Caco-2 (cell line): ENCODE results near the gene SLC1A3. TPM values are rescaled to one million over a fixed set of nuclear protein-coding genes. Genes with fewer than 3 reads are reported as not detected.

ENCODE experiments used
- BruUV-seq: library from RNA; stranded (reverse); fragments of 400-500 nt; replicated peaks from 2 replicates; lab custom pipeline; 2021; lab: Mats Ljungman, UMichigan
- CTCF ChIA-PET: fragments of 300-600 bp; sonication (Branson Sonifier 250); formaldehyde crosslinking; loops from one replicate; lab custom pipeline; 2022; ENCODE audit warnings: antibody characterized with exemption; lab: Charles Lee
- POLR2A ChIA-PET: fragments of 300-600 bp; sonication (Branson Sonifier 250); formaldehyde crosslinking; loops from one replicate; lab custom pipeline; 2022; ENCODE audit warnings: antibody characterized with exemption; lab: Charles Lee
- DNase-seq, 2 experiments: peaks; one replicate each; pipeline versions ENCODE4 v3.0.0 to v3.0.0-alpha.2; 2020 to 2022
- H3K27me3 ChIP-seq: replicated peaks from 2 replicates; pipeline ENCODE4 v1.6.0; 2011; ENCODE audit warnings: low read length; ENCODE audit not compliant: control insufficient read depth, insufficient read depth
- H3K36me3 ChIP-seq: 2 replicates; pipeline ENCODE4 v1.5.1; 2011; ENCODE audit warnings: low read length; ENCODE audit not compliant: control insufficient read depth, insufficient read depth
- H3K4me1 ChIP-seq: fragments of 250-450 bp; sonication (Bioruptor Pico); 2 replicates; pipeline ENCODE4 v1.5.1; 2020; ENCODE audit warnings: mild to moderate bottlenecking
- H3K4me3 ChIP-seq: 2 replicates; pipeline ENCODE4 v1.5.1; 2011; ENCODE audit warnings: low read depth, mild to moderate bottlenecking, control low read depth, low read length
- H3K9me3 ChIP-seq: fragments of 250-450 bp; sonication (Bioruptor Pico); 2 replicates; pipeline ENCODE4 v1.5.1; 2020; ENCODE audit warnings: mild to moderate bottlenecking, moderate library complexity
- H3K27ac Mint-ChIP-seq: one replicate; pipeline ENCODE4 v1.8.0; 2022; ENCODE audit warnings: mixed read lengths; ENCODE audit not compliant: unreplicated experiment
- H3K27me3 Mint-ChIP-seq: one replicate; pipeline ENCODE4 v1.8.0; 2022; ENCODE audit warnings: mixed read lengths; ENCODE audit not compliant: insufficient read depth, unreplicated experiment
- H3K36me3 Mint-ChIP-seq: one replicate; pipeline ENCODE4 v1.8.0; 2022; ENCODE audit warnings: mild to moderate bottlenecking, mixed read lengths; ENCODE audit not compliant: insufficient read depth, unreplicated experiment
- H3K4me1 Mint-ChIP-seq: one replicate; pipeline ENCODE4 v1.8.0; 2022; ENCODE audit warnings: low read depth, mixed read lengths; ENCODE audit not compliant: unreplicated experiment
- H3K4me3 Mint-ChIP-seq: one replicate; pipeline ENCODE4 v1.8.0; 2022; ENCODE audit warnings: mild to moderate bottlenecking, moderate library complexity, mixed read lengths; ENCODE audit not compliant: unreplicated experiment
- H3K9me3 Mint-ChIP-seq: one replicate; pipeline ENCODE4 v1.8.0; 2022; ENCODE audit warnings: mixed read lengths; ENCODE audit not compliant: unreplicated experiment
- CTCF ChIP-seq, 2 experiments: fragments of 200-600 bp in 1 of 2; IDR thresholded peaks; 1 replicate in 1 of 2; 2 replicates in 1 of 2; pipeline versions ENCODE4 v1.5.1 to v1.8.0; 2011 to 2022; ENCODE audit warnings: antibody characterized with exemption in 1 of 2, control low read depth in 1 of 2, inconsistent platforms in 1 of 2, low read depth in 1 of 2, low read length in 1 of 2, mild to moderate bottlenecking in 1 of 2, moderate library complexity in 1 of 2; ENCODE audit not compliant: insufficient read depth in 1 of 2, severe bottlenecking in 1 of 2, unreplicated experiment in 1 of 2
- intact Hi-C: fragments of 100-400 bp; cut with micrococcal nuclease; formaldehyde crosslinking; loops from one replicate; pipeline ENCODE4 v1.10.0; 2022; ENCODE audit not compliant: unreplicated experiment
- total RNA-seq: library from RNA; stranded (reverse); gene quantifications from 2 replicates; pipeline ENCODE4 v1.2.3, GENCODE V29; 2022

The SLC1A3 gene
- total RNA-seq, 1 experiment from 2014 or later = 178 TPM

- Mint-ChIP-seq H3K4me1 (no peaks in the 10 kb centered on the region), H3K27ac (no peak overlapping the region), H3K27me3 (no peaks in the 10 kb centered on the region), H3K36me3 (no peaks in the 10 kb centered on the region), H3K9me3 (no peaks in the 10 kb centered on the region), H3K4me3 (no peak overlapping the region)
- ChIA-PET POLR2A (no interaction called here), CTCF (no interaction called here)
- no peak for DNase-seq
- Histone ChIP-seq H3K4me1 (no peaks in the 10 kb centered on the region), H3K36me3 (no peaks in the 10 kb centered on the region), H3K27me3 (no peaks in the 10 kb centered on the region), H3K9me3 (no peaks in the 10 kb centered on the region), H3K4me3 (no peak overlapping the region)
- no peak for TF ChIP-seq CTCF (IDR thresholded peaks at IDR 0.05; ENCODE audit: insufficient read depth in 1 of 2, low read depth in 1 of 2, low read length in 1 of 2, severe bottlenecking in 1 of 2, unreplicated experiment in 1 of 2)
- intact Hi-C loops = no loop called here
- no TSS peak for BruUV-seq
Measured at GRCh38 chr5:36710039-36710438, 103.6 kb downstream of the SLC1A3 start.

DNA sequence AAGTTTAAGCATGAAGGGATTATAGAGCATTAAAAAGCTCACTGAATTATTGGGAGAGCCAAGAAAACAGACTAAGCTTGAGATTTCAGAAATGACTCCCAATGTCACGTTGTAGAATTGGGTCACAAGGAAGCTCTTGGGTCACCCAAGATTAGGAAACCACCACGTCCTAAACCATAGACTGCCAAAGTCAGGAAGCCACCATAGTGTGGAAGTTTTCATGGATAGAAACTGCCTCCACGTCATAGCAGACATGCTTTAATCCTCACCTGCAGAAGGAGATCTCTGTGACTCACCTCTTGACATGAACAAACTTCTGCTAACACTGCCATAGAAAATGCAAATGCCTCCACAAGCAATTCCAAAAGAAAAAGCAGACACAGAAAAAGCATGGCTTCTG is 106.3 kb downstream of the SLC1A3 start:
- H3K36me3 ChIP-seq = no peaks in the 10 kb centered on the region
- no peaks in the 10 kb centered on the region for H3K27me3 ChIP-seq
- Mint-ChIP-seq H3K4me1 (no peaks in the 10 kb centered on the region), H3K9me3 (no peaks in the 10 kb centered on the region), H3K27me3 (no peaks in the 10 kb centered on the region), H3K36me3 (no peaks in the 10 kb centered on the region), H3K4me3 (no peak overlapping the region), H3K27ac (no peak overlapping the region)
- POLR2A ChIA-PET = no interaction called here
- CTCF ChIA-PET = no interaction called here
- no peak for DNase-seq
- no peaks in the 10 kb centered on the region for H3K9me3 ChIP-seq
- BruUV-seq = no TSS peak
- H3K4me1 ChIP-seq = no peaks in the 10 kb centered on the region
- H3K4me3 ChIP-seq = no peak overlapping the region
- TF ChIP-seq CTCF (IDR thresholded peaks at IDR 0.05; ENCODE audit: insufficient read depth in 1 of 2, low read depth in 1 of 2, low read length in 1 of 2, severe bottlenecking in 1 of 2, unreplicated experiment in 1 of 2) = no peak
- intact Hi-C loops = no loop called here

GRCh38 chr5:36713541-36713940 is 107.1 kb downstream of the SLC1A3 start:
- Histone ChIP-seq H3K9me3 (no peaks in the 10 kb centered on the region), H3K4me1 (no peaks in the 10 kb centered on the region), H3K4me3 (no peak overlapping the region), H3K36me3 (no peaks in the 10 kb centered on the region), H3K27me3 (no peaks in the 10 kb centered on the region)
- ChIA-PET POLR2A (no interaction called here), CTCF (no interaction called here)
- no peak for DNase-seq
- intact Hi-C loops = no loop called here
- no peaks in the 10 kb centered on the region for H3K4me1 Mint-ChIP-seq
- H3K9me3 Mint-ChIP-seq = no peaks in the 10 kb centered on the region
- no peaks in the 10 kb centered on the region for H3K36me3 Mint-ChIP-seq
- no peak overlapping the region for H3K4me3 Mint-ChIP-seq
- H3K27ac Mint-ChIP-seq = no peak overlapping the region
- no TSS peak for BruUV-seq
- no peaks in the 10 kb centered on the region for H3K27me3 Mint-ChIP-seq
- no peak for TF ChIP-seq CTCF (IDR thresholded peaks at IDR 0.05; ENCODE audit: insufficient read depth in 1 of 2, low read depth in 1 of 2, low read length in 1 of 2, severe bottlenecking in 1 of 2, unreplicated experiment in 1 of 2)
